K562 (cell line): ENCODE results near the gene CCSER1. TPM values are rescaled to one million over a fixed set of nuclear protein-coding genes. Genes with fewer than 3 reads are reported as not detected.

Source experiments
- ATAC-seq: fragments of 200-7000 bp; cut with Tn5 transposase; 3 replicates; pipeline ENCODE4 v1.9.1; 2020; ENCODE audit warnings: moderate library complexity
- BruUV-seq: library from RNA; stranded (reverse); fragments of 400-500 nt; replicated peaks from 2 replicates; lab custom pipeline; 2021; lab: Mats Ljungman, UMichigan
- CTCF ChIA-PET: fragments of 300-600 bp; formaldehyde crosslinking; extraction: SDS; loops from one replicate; lab custom pipeline; 2021; ENCODE audit warnings: low intra/inter-chr PET ratio; lab: Yijun Ruan, JAX
- POLR2A ChIA-PET: fragments of 300-600, 350-650 bp; sonication (Branson Sonifier 250); formaldehyde crosslinking; extraction: SDS; loops from one replicate; lab custom pipeline; 2021; ENCODE audit warnings: antibody characterized with exemption, inconsistent platforms; lab: Yijun Ruan, JAX
- DNase-seq, 4 experiments: peaks; one replicate each; pipeline versions ENCODE4 v3.0.0 to v3.0.0-alpha.2; 2011 to 2018; ENCODE audit warnings: low spot score in 3 of 4, mixed read lengths in 3 of 4; ENCODE audit errors: extremely low read depth in 1 of 4
- FAIRE-seq: peaks from 2 replicates; lab custom pipeline; 2011; peaks lifted over from hg19 to GRCh38; lab: Jason Lieb, UNC
- H2AFZ ChIP-seq: 2 replicates; pipeline ENCODE4 v1.6.0; 2011; ENCODE audit warnings: low read depth, low read length, control low read depth, inconsistent platforms
- H3K27ac ChIP-seq: fragments of 200-600 bp; 3 replicates; pipeline ENCODE4 v1.8.0; 2011; ENCODE audit warnings: low read depth, mild to moderate bottlenecking, control low read depth, inconsistent platforms, low read length, moderate library complexity, mixed read lengths; ENCODE audit errors: extremely low read depth
- H3K27me3 ChIP-seq, 2 experiments: fragments of 300-600 bp in 1 of 2; 2 replicates in 1 of 2; 3 replicates in 1 of 2; pipeline versions ENCODE4 v1.6.0 to v1.8.0; 2011; ENCODE audit warnings: inconsistent platforms in 2 of 2, low read length in 2 of 2, mild to moderate bottlenecking in 1 of 2, mixed read lengths in 1 of 2, moderate library complexity in 1 of 2; ENCODE audit not compliant: control insufficient read depth in 2 of 2, insufficient read depth in 2 of 2
- H3K36me3 ChIP-seq: fragments of 300-600 bp; 3 replicates; pipeline ENCODE4 v1.8.0; 2011; ENCODE audit warnings: mild to moderate bottlenecking, low read length, inconsistent platforms; ENCODE audit not compliant: control insufficient read depth, insufficient read depth
- H3K4me1 ChIP-seq, 2 experiments: fragments of 200-600 bp in 1 of 2; replicated peaks in 1 of 2; 2 replicates in 1 of 2; 3 replicates in 1 of 2; pipeline versions ENCODE4 v1.5.1 to v1.8.0; 2011; ENCODE audit warnings: inconsistent platforms in 2 of 2, low read length in 2 of 2, mild to moderate bottlenecking in 1 of 2, mixed read lengths in 1 of 2, moderate library complexity in 1 of 2; ENCODE audit not compliant: control insufficient read depth in 2 of 2, insufficient read depth in 2 of 2
- H3K4me2 ChIP-seq: 2 replicates; pipeline ENCODE4 v1.6.1; 2011; ENCODE audit warnings: low read length, control low read depth, inconsistent platforms, mixed read lengths; ENCODE audit not compliant: insufficient read depth
- H3K4me3 ChIP-seq: fragments of 200-600 bp; sonication (generic), shearing (Covaris generic); 2 replicates; pipeline ENCODE4 v1.5.1; 2016; ENCODE audit warnings: control low read depth, inconsistent platforms
- H3K79me2 ChIP-seq: fragments of 200-600 bp; 3 replicates; pipeline ENCODE4 v1.8.0; 2011; ENCODE audit warnings: low read length, inconsistent platforms; ENCODE audit not compliant: control insufficient read depth, insufficient read depth
- H3K9ac ChIP-seq, 2 experiments: 2 replicates each; pipeline versions ENCODE4 v1.6.0 to v1.6.1; 2011; ENCODE audit warnings: low read depth in 2 of 2, low read length in 2 of 2, control low read depth in 1 of 2, inconsistent platforms in 1 of 2, mild to moderate bottlenecking in 1 of 2, mixed read lengths in 1 of 2; ENCODE audit not compliant: insufficient read depth in 1 of 2
- H3K9me1 ChIP-seq: one replicate; pipeline ENCODE4 v1.6.0; 2011; ENCODE audit warnings: inconsistent platforms, mild to moderate bottlenecking, low read length, moderate library complexity; ENCODE audit not compliant: control insufficient read depth, insufficient read depth
- H3K9me3 ChIP-seq: replicated peaks from 2 replicates; pipeline ENCODE4 v1.5.1; 2011; ENCODE audit warnings: low read depth, low read length, inconsistent platforms; ENCODE audit not compliant: control insufficient read depth, insufficient read depth
- H4K20me1 ChIP-seq: replicated peaks from 2 replicates; pipeline ENCODE4 v1.6.1; 2011; ENCODE audit warnings: low read length, inconsistent platforms, mixed read lengths; ENCODE audit not compliant: control insufficient read depth, insufficient read depth
- CBFA2T3 ChIP-seq: fragments of 450-650 bp; IDR thresholded peaks from 2 replicates; pipeline ENCODE4 v1.6.1; 2017
- CHD1 ChIP-seq: fragments of 200-600 bp; sonication (generic); IDR thresholded peaks from one replicate; pipeline ENCODE4 v1.6.1; 2012; ENCODE audit warnings: mild to moderate bottlenecking, moderate library complexity, low read length, inconsistent platforms
- EGR1 ChIP-seq: fragments of 450-650 bp; conservative IDR thresholded peaks from 2 replicates; pipeline ENCODE4 v1.6.1; 2017; ENCODE audit warnings: mild to moderate bottlenecking
- FOXJ2 ChIP-seq: fragments of 200-800 bp; sonication (Bioruptor generic); IDR thresholded peaks from 2 replicates; pipeline ENCODE4 v1.6.1; 2016; ENCODE audit warnings: missing genetic modification characterization, missing compliant biosample characterization
- FOXK1 ChIP-seq: sonication (generic); formaldehyde crosslinking; IDR thresholded peaks from 2 replicates; pipeline ENCODE4 v1.8.0; 2022; ENCODE audit warnings: missing genetic modification reagents, mild to moderate bottlenecking, borderline replicate concordance
- JUNB ChIP-seq: fragments of 450-650 bp; formaldehyde crosslinking; conservative IDR thresholded peaks from 2 replicates; pipeline ENCODE4 v1.4.0; 2020; ENCODE audit warnings: mild to moderate bottlenecking
- L3MBTL2 ChIP-seq: fragments of 450-650 bp; IDR thresholded peaks from 2 replicates; pipeline ENCODE4 v1.6.1; 2016; ENCODE audit warnings: mild to moderate bottlenecking, moderate library complexity
- SREBF2 ChIP-seq: sonication (generic); formaldehyde crosslinking; IDR thresholded peaks from 2 replicates; pipeline ENCODE4 v1.4.0; 2020; ENCODE audit warnings: mild to moderate bottlenecking, missing genetic modification reagents
- SUPT5H ChIP-seq: fragments of 450-650 bp; IDR thresholded peaks from 2 replicates; pipeline ENCODE4 v1.6.1; 2016
- TCF7L2 ChIP-seq: fragments of 150-350 bp; IDR thresholded peaks from 2 replicates; pipeline ENCODE4 v1.6.1; 2016; ENCODE audit warnings: low read depth, mild to moderate bottlenecking, low read length, moderate library complexity
- TEAD4 ChIP-seq, 2 experiments: sonication (generic) in 1 of 2; formaldehyde crosslinking in 1 of 2; IDR thresholded peaks; 2 replicates each; pipeline versions ENCODE4 v1.6.1 to v1.8.0; 2012 to 2022; ENCODE audit warnings: borderline replicate concordance in 1 of 2, inconsistent platforms in 1 of 2, low read length in 1 of 2, mild to moderate bottlenecking in 1 of 2, missing genetic modification reagents in 1 of 2
- ZKSCAN8 ChIP-seq: fragments of 200-800 bp; sonication (Bioruptor generic); IDR thresholded peaks from 2 replicates; pipeline ENCODE4 v1.6.1; 2016; ENCODE audit warnings: missing genetic modification characterization, missing compliant biosample characterization
- ZNF445 ChIP-seq: fragments of 250-450 bp; sonication (Bioruptor Pico); IDR thresholded peaks from 2 replicates; pipeline ENCODE4 v1.4.0; 2020; ENCODE audit warnings: low read depth, mild to moderate bottlenecking, moderate library complexity
- WGBS: fragments of 100-300 bp; shearing (Covaris generic); methylation state at CpG from one replicate; pipeline ENCODE4 v1.1.6; 2016; ENCODE audit warnings: low coverage, mixed read lengths; ENCODE audit not compliant: insufficient coverage; ENCODE audit errors: missing lambda C conversion rate; 5-methylcytosine and 5-hydroxymethylcytosine counted together
- in situ Hi-C: fragments of 300-500 bp; cut with MboI; formaldehyde crosslinking; loops from 4 replicates; pipeline ENCODE4 v1.15.0; 2018; ENCODE audit warnings: inconsistent platforms, mixed read lengths
- intact Hi-C: fragments of 100-400 bp; cut with micrococcal nuclease; formaldehyde crosslinking; loops from 2 replicates; pipeline ENCODE4 v1.14.2; 2022
- polyA plus RNA-seq, 8 experiments: library from polyadenylated mRNA; depleted of rRNA in 4 of 8; stranded (reverse) in 5 of 8; unstranded in 3 of 8; fragments of >200 nt; fragmentation: Nextera tagmentation in 2 of 8; fragmentation: Illumina TruSeq in 1 of 8; extraction: Ambion mirVana in 2 of 8; extraction: Trizol in 1 of 8; gene quantifications; 2 replicates each; pipeline versions ENCODE4 v1.2.1 to v1.2.3, GENCODE V29; 2011 to 2014; ENCODE audit warnings: inconsistent platforms in 1 of 8, missing spikeins in 1 of 8
- total RNA-seq, 7 experiments: library from RNA; depleted of rRNA in 6 of 7; stranded (reverse); fragments of >200 nt in 6 of 7; fragmentation: Illumina TruSeq in 2 of 7; extraction: Trizol in 2 of 7; gene quantifications; 2 replicates each; pipeline versions ENCODE4 v1.2.1 to v1.2.3, GENCODE V29; 2011 to 2021; ENCODE audit warnings: low replicate concordance in 1 of 7
- TF ChIP-seq, protein P1 (sequence below): IDR thresholded peaks from 2 replicates; pipeline ENCODE4 v1.6.1; 2016; ENCODE audit warnings: missing genetic modification characterization, missing compliant biosample characterization

CCSER1 gene
- total and polyA plus RNA-seq, 9 of the 15 experiments (the other 6 are each of a cell fraction or from before 2014, with no cell fraction given) = not detected

GRCh38 chr4:91085961-91086360, 958.8 kb downstream of the CCSER1 start:
- in situ Hi-C loops = no loop called here
- CTCF ChIA-PET = no interaction called here
- ATAC-seq = no peak
- Histone ChIP-seq H3K9me3 (no peaks in the 10 kb centered on the region), H3K27me3 (no peaks in the 10 kb centered on the region)
- TF ChIP-seq TCF7L2 = no peak
- no peak for TF ChIP-seq ZKSCAN8 (CRISPR knock-in tag)
- no peak for TF ChIP-seq EGR1
- no peak for TF ChIP-seq FOXK1 (CRISPR knock-in tag)
- no peak for TF ChIP-seq SUPT5H
- TF ChIP-seq CHD1 = no peak
- TF ChIP-seq, protein P1, sequence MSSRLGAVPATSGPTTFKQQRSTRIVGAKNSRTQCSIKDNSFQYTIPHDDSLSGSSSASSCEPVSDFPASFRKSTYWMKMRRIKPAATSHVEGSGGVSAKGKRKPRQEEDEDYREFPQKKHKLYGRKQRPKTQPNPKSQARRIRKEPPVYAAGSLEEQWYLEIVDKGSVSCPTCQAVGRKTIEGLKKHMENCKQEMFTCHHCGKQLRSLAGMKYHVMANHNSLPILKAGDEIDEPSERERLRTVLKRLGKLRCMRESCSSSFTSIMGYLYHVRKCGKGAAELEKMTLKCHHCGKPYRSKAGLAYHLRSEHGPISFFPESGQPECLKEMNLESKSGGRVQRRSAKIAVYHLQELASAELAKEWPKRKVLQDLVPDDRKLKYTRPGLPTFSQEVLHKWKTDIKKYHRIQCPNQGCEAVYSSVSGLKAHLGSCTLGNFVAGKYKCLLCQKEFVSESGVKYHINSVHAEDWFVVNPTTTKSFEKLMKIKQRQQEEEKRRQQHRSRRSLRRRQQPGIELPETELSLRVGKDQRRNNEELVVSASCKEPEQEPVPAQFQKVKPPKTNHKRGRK = no peak
- TF ChIP-seq SREBF2 (CRISPR knock-in tag) = no peak
- no peak for TF ChIP-seq TEAD4 (IDR thresholded peaks at IDR 0.05; ENCODE audit: low read length)
- TF ChIP-seq TEAD4 (CRISPR knock-in tag; IDR thresholded peaks at IDR 0.05; ENCODE audit: borderline replicate concordance) = no peak
- no peak for TF ChIP-seq ZNF445 (CRISPR knock-in tag)
- TF ChIP-seq FOXJ2 = no peak
- no peak for TF ChIP-seq JUNB (CRISPR knock-in tag)
- TF ChIP-seq CBFA2T3 = no peak
- no peak for TF ChIP-seq L3MBTL2
- TF ChIP-seq, all 486 proteins: peak for 0
- H2AFZ ChIP-seq = no peak overlapping the region
- intact Hi-C loops = no loop called here
- H3K79me2 ChIP-seq = no peaks in the 10 kb centered on the region
- H3K9ac ChIP-seq = no peak overlapping the region
- no TSS peak for BruUV-seq
- 0% methylated on average over 2 of the region's 2 CpGs for WGBS
- H3K36me3 ChIP-seq = no peaks in the 10 kb centered on the region
- H3K4me2 ChIP-seq = no peak overlapping the region
- no peak overlapping the region for H3K27ac ChIP-seq
- H3K4me1 ChIP-seq = no peaks in the 10 kb centered on the region
- DNase-seq = no peak
- H4K20me1 ChIP-seq = no peaks in the 10 kb centered on the region
- H3K4me3 ChIP-seq = no peak overlapping the region
- no peak for FAIRE-seq
- POLR2A ChIA-PET = no interaction called here
- no peaks in the 10 kb centered on the region for H3K9me1 ChIP-seq
